HG03045 (cell line): ENCODE results near the gene ST3GAL2.
"Not testable (repeated sequence)": the region's sequence is repeated elsewhere in the genome, so short reads cannot be mapped to it uniquely, and the experiment has no call there.

ENCODE experiments used
- ATAC-seq: cut with Tn5 transposase; IDR thresholded peaks from one replicate; pipeline ENCODE4 v1.9.1; 2021; ENCODE audit warnings: mild to moderate bottlenecking, moderate library complexity; ENCODE audit not compliant: unreplicated experiment

Gene ST3GAL2

GRCh38 chr16:70349783-70350182 is 89.1 kb downstream of the ST3GAL2 start:
- ATAC-seq: no peak

GRCh38 chr16:70348991-70349390 is 89.9 kb downstream of the ST3GAL2 start:
- no peak for ATAC-seq

- ATAC-seq: no peak
Measured at GRCh38 chr16:70345840-70346239, 93.1 kb downstream of the ST3GAL2 start.

GRCh38 chr16:70342016-70342415 is 96.9 kb downstream of the ST3GAL2 start:
- ATAC-seq: no peak

- ATAC-seq: no peak
Measured at GRCh38 chr16:70341600-70341999, 97.3 kb downstream of the ST3GAL2 start.

GRCh38 chr16:70337814-70338213 is 101.1 kb downstream of the ST3GAL2 start:
- no peak for ATAC-seq

- not testable (repeated sequence) for ATAC-seq
Measured at GRCh38 chr16:70332728-70333127, 106.2 kb downstream of the ST3GAL2 start.

- no peak for ATAC-seq
Measured at GRCh38 chr16:70331588-70332358, 107.1 kb downstream of the ST3GAL2 start.

GRCh38 chr16:70331091-70331490 is 107.8 kb downstream of the ST3GAL2 start:
- ATAC-seq: no peak
